Testis (tissue), 3 donors: ENCODE data around the gene NHERF1. TPM values are rescaled to one million over a fixed set of nuclear protein-coding genes. Genes with fewer than 3 reads are reported as not detected.

Experiments
- DNase-seq: peaks from one replicate; pipeline ENCODE4 v3.0.0-alpha.2; 2019
- H3K27ac ChIP-seq, 2 donors: fragments of 200-600 bp; sonication (generic); one replicate each; pipeline ENCODE4 v1.5.1; 2019
- H3K27me3 ChIP-seq: fragments of 200-600 bp; sonication (generic); one replicate; pipeline ENCODE4 v1.5.1; 2019
- H3K36me3 ChIP-seq: fragments of 200-600 bp; sonication (generic); one replicate; pipeline ENCODE4 v1.5.1; 2017; ENCODE audit warnings: low read depth; ENCODE audit errors: missing control alignments
- H3K4me1 ChIP-seq: fragments of 200-600 bp; sonication (generic); one replicate; pipeline ENCODE4 v1.5.1; 2019
- H3K4me3 ChIP-seq, 2 donors: fragments of 200-600 bp; sonication (generic); one replicate each; pipeline ENCODE4 v1.5.1; 2017 to 2019
- H3K9me3 ChIP-seq: fragments of 200-600 bp; sonication (generic); one replicate; pipeline ENCODE4 v1.5.1; 2017
- POLR2A ChIP-seq: fragments of 450-650 bp; IDR thresholded peaks from one replicate; pipeline ENCODE4 v1.6.1; 2017; ENCODE audit warnings: antibody characterized with exemption, mild to moderate bottlenecking, moderate library complexity
- WGBS, 2 donors: methylation state at CpG; one replicate each; pipeline ENCODE4 v1.1.5; 2018; 5-methylcytosine and 5-hydroxymethylcytosine counted together
- intact Hi-C: fragments of 100-400 bp; cut with DNase I; formaldehyde crosslinking; loops from one replicate; pipeline ENCODE4 v1.15.1; 2023; ENCODE audit warnings: low total_unique reads
- microRNA-seq, 2 donors: library from miRNA; unstranded; fragments of <30 nt; microRNA quantifications; one replicate each; pipeline ENCODE4, GENCODE V29; 2016; ENCODE audit warnings: borderline number of aligned reads in 2 of 2, borderline replicate concordance in 1 of 2
- polyA plus RNA-seq: library from polyadenylated mRNA; stranded (reverse); fragments of 350-450 nt; fragmentation: Illumina TruSeq; extraction: RNeasy Lipid Tissue Mini Kit (QIAGEN cat#74804); gene quantifications from one replicate; pipeline ENCODE4 v1.2.3, GENCODE V29; 2014; ENCODE audit warnings: low read depth, low replicate concordance; ENCODE audit not compliant: insufficient read depth
- total RNA-seq, 2 donors: library from RNA; depleted of rRNA; stranded (reverse); fragments of >200 nt; gene quantifications; one replicate each; pipeline ENCODE4 v1.2.3, GENCODE V29; 2016
- TF ChIP-seq, protein P1 (sequence below), 3 experiments: fragments of 450-650 bp in 2 of 3; fragments of 200-600 bp in 1 of 3; sonication (generic) in 1 of 3; IDR thresholded peaks; one replicate each; pipeline ENCODE4 v1.5.1; 2016 to 2019; ENCODE audit warnings: antibody characterized with exemption in 3 of 3, mild to moderate bottlenecking in 2 of 3, moderate library complexity in 1 of 3

The NHERF1 gene
- total and polyA plus RNA-seq, 3 donors from 2014 or later, result 26.9 to 69.2 (median 28.6) TPM

DNA sequence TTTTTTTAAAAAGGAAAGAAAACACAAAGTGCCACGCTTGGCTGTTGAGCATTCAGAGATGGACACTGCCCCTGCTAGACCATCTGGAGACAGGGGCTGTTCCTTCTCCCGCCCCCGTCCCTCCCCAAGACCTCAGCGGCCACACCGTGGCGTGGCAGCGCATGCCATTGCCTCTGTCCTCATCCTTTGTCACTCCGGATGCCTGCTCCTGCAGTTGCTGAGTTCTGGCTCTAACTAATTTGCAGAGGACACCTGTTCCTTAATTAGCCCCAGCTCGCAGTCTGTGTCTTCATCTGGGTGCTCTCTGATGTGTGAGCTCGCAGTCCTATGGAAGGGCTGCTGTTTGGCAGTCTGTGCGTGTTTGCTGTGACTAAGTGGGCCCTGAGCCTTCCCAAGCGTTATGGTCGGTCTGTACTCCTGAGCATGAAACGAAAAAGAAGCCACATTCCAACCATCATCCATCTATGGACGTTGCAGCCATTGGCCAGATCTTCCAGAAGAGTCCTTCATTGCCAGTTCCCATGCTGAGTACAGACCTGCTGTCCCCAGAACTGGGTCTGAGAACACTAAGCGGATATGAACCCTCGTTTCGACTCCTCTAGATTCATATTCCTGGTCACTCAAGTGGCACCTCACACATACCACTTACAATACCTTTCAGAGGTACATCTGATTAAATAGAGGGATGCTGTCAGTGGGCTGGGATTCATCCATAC is 68.6 kb downstream of the NHERF1 start:
- Histone ChIP-seq H3K4me1 (no peaks in the 10 kb centered on the region), H3K36me3 (no peaks in the 10 kb centered on the region), H3K9me3 (no peaks in the 10 kb centered on the region), H3K4me3 (no peak overlapping the region), H3K27ac (no peak overlapping the region), H3K27me3 (no peaks in the 10 kb centered on the region)
- no peak for TF ChIP-seq POLR2A
- TF ChIP-seq, protein P1, sequence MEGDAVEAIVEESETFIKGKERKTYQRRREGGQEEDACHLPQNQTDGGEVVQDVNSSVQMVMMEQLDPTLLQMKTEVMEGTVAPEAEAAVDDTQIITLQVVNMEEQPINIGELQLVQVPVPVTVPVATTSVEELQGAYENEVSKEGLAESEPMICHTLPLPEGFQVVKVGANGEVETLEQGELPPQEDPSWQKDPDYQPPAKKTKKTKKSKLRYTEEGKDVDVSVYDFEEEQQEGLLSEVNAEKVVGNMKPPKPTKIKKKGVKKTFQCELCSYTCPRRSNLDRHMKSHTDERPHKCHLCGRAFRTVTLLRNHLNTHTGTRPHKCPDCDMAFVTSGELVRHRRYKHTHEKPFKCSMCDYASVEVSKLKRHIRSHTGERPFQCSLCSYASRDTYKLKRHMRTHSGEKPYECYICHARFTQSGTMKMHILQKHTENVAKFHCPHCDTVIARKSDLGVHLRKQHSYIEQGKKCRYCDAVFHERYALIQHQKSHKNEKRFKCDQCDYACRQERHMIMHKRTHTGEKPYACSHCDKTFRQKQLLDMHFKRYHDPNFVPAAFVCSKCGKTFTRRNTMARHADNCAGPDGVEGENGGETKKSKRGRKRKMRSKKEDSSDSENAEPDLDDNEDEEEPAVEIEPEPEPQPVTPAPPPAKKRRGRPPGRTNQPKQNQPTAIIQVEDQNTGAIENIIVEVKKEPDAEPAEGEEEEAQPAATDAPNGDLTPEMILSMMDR (IDR thresholded peaks at IDR 0.05), result no peak
- no peak for DNase-seq
- 92 to 97% methylated on average over 16 to 18 of the region's 18 CpGs for WGBS, 2 donors
- intact Hi-C loops, result no loop called here

DNA sequence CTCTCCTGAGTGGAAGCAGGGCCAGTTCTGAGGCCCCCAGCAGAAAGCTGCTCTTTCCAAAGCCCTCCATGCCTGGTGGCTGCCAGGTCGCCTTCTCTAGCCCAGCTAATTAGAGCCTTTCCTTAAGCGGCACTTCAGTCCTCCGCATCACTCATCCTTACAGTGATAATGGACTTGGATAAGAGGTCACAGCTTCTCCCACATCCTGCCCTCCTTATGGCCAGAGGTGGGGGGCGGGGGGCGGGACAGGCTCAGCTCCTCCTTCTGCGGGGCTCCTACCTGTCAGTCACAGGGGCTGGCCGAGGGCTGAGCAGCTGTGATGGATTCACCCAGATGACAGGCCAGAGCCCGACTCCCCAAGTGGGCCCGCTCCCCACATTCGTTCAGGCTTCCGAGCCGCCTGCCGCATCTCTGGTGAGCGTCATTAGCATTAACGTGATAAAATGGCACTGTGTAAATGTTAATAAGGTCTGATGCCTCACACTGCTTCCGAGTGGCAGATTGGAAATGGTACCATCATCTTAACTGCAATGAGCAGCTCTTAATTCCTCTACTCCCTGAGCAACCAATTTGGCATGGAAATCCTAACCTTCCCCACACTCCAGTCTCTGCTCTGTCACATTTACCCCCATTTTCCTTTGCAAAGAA is 70.0 kb downstream of the NHERF1 start:
- Histone ChIP-seq H3K27ac (no peak overlapping the region), H3K4me1 (peaks cover 2% of the 10 kb centered on the region), H3K4me3 (no peak overlapping the region), H3K36me3 (no peaks in the 10 kb centered on the region), H3K9me3 (no peaks in the 10 kb centered on the region), H3K27me3 (no peaks in the 10 kb centered on the region)
- intact Hi-C loops, result no loop called here
- TF ChIP-seq, protein P1 (IDR thresholded peaks at IDR 0.05), result no peak
- no peak for TF ChIP-seq POLR2A
- DNase-seq, result no peak
- 95 to 96% methylated on average over 16 of the region's 16 CpGs for WGBS, 2 donors

Small RNA genes within 50 kb of the gene (microRNA-seq; reads per million reads assigned to microRNA genes)
- 11.1 to 28.3 reads per million in 2 donors for gene MIR3615

Other genes with a start within 250 kb of the NHERF1 start
- gene CD300LB, start 217.2 kb upstream of the NHERF1 start, total RNA-seq, result under 1 TPM; 0.71 to 0.99 TPM
- gene CD300LB, start 217.2 kb upstream of the NHERF1 start, polyA plus RNA-seq, result 0.30 TPM
- under 1 TPM; 0.39 to 0.81 TPM for gene CD300C, start 202.5 kb upstream of the NHERF1 start, total RNA-seq
- 0.34 TPM for gene CD300C, start 202.5 kb upstream of the NHERF1 start, polyA plus RNA-seq
- gene CD300H, start 181.1 kb upstream of the NHERF1 start, total RNA-seq, result not detected
- gene CD300H, start 181.1 kb upstream of the NHERF1 start, polyA plus RNA-seq, result not detected
- gene CD300LD, start 156.3 kb upstream of the NHERF1 start, total RNA-seq, result not detected
- 0.41 TPM for gene CD300LD, start 156.3 kb upstream of the NHERF1 start, polyA plus RNA-seq
- gene CD300E, start 124.9 kb upstream of the NHERF1 start, total RNA-seq, result under 1 TPM in 1 of 2 donors, not detected in 1; 0.31 TPM
- 0.45 TPM for gene CD300E, start 124.9 kb upstream of the NHERF1 start, polyA plus RNA-seq
- 1 to 10 TPM in 1 of 2 donors, under 1 TPM in 1; 0.43 to 1.1 TPM for gene CD300LF, start 35.7 kb upstream of the NHERF1 start, total RNA-seq
- gene CD300LF, start 35.7 kb upstream of the NHERF1 start, polyA plus RNA-seq, result 0.79 TPM
- under 1 TPM; 0.81 to 0.94 TPM for gene RAB37, start 11.4 kb upstream of the NHERF1 start, total RNA-seq
- 1.9 TPM for gene RAB37, start 11.4 kb upstream of the NHERF1 start, polyA plus RNA-seq
- gene NAT9, start 27.7 kb downstream of the NHERF1 start, total RNA-seq, result 10 to 100 TPM; 45.6 to 51.3 TPM
- 43.8 TPM for gene NAT9, start 27.7 kb downstream of the NHERF1 start, polyA plus RNA-seq
- gene GRIN2C, start 111.3 kb downstream of the NHERF1 start, total RNA-seq, result 10 to 100 TPM; 20.1 to 20.8 TPM
- gene GRIN2C, start 111.3 kb downstream of the NHERF1 start, polyA plus RNA-seq, result 7.7 TPM
- gene FDXR, start 124.4 kb downstream of the NHERF1 start, total RNA-seq, result 100 to 1,000 TPM; 204 to 216 TPM
- gene FDXR, start 124.4 kb downstream of the NHERF1 start, polyA plus RNA-seq, result 97.1 TPM
- 1 to 10 TPM; 1.4 to 2.0 TPM for gene FADS6, start 145.0 kb downstream of the NHERF1 start, total RNA-seq
- gene FADS6, start 145.0 kb downstream of the NHERF1 start, polyA plus RNA-seq, result 0.95 TPM
- 1 to 10 TPM; 2.0 to 2.1 TPM for gene USH1G, start 174.6 kb downstream of the NHERF1 start, total RNA-seq
- gene USH1G, start 174.6 kb downstream of the NHERF1 start, polyA plus RNA-seq, result 1.1 TPM
- 1 to 10 TPM; 2.4 to 5.7 TPM for gene OTOP2, start 175.6 kb downstream of the NHERF1 start, total RNA-seq
- 5.7 TPM for gene OTOP2, start 175.6 kb downstream of the NHERF1 start, polyA plus RNA-seq
- gene OTOP3, start 187.3 kb downstream of the NHERF1 start, total RNA-seq, result under 1 TPM in 1 of 2 donors, not detected in 1; 0.12 TPM
- not detected for gene OTOP3, start 187.3 kb downstream of the NHERF1 start, polyA plus RNA-seq
- gene HID1, start 224.1 kb downstream of the NHERF1 start, total RNA-seq, result 10 to 100 TPM; 40.9 to 45.8 TPM
- 18.6 TPM for gene HID1, start 224.1 kb downstream of the NHERF1 start, polyA plus RNA-seq
- 10 to 100 TPM; 39.5 to 39.6 TPM for gene CDR2L, start 239.0 kb downstream of the NHERF1 start, total RNA-seq
- 16.6 TPM for gene CDR2L, start 239.0 kb downstream of the NHERF1 start, polyA plus RNA-seq